Caco-2 (cell line): Measurements from ENCODE around the gene MEG3. TPM values are rescaled to one million over a fixed set of nuclear protein-coding genes. Genes with fewer than 3 reads are reported as not detected.

ENCODE experiments used
- BruUV-seq: library from RNA; stranded (reverse); fragments of 400-500 nt; replicated peaks from 2 replicates; lab custom pipeline; 2021; lab: Mats Ljungman, UMichigan
- CTCF ChIA-PET: fragments of 300-600 bp; sonication (Branson Sonifier 250); formaldehyde crosslinking; loops from one replicate; lab custom pipeline; 2022; ENCODE audit warnings: antibody characterized with exemption; lab: Charles Lee
- POLR2A ChIA-PET: fragments of 300-600 bp; sonication (Branson Sonifier 250); formaldehyde crosslinking; loops from one replicate; lab custom pipeline; 2022; ENCODE audit warnings: antibody characterized with exemption; lab: Charles Lee
- DNase-seq, 2 experiments: peaks; one replicate each; pipeline versions ENCODE4 v3.0.0 to v3.0.0-alpha.2; 2020 to 2022
- H3K27me3 ChIP-seq: replicated peaks from 2 replicates; pipeline ENCODE4 v1.6.0; 2011; ENCODE audit warnings: low read length; ENCODE audit not compliant: control insufficient read depth, insufficient read depth
- H3K36me3 ChIP-seq: 2 replicates; pipeline ENCODE4 v1.5.1; 2011; ENCODE audit warnings: low read length; ENCODE audit not compliant: control insufficient read depth, insufficient read depth
- H3K4me1 ChIP-seq: fragments of 250-450 bp; sonication (Bioruptor Pico); 2 replicates; pipeline ENCODE4 v1.5.1; 2020; ENCODE audit warnings: mild to moderate bottlenecking
- H3K4me3 ChIP-seq: 2 replicates; pipeline ENCODE4 v1.5.1; 2011; ENCODE audit warnings: low read depth, mild to moderate bottlenecking, control low read depth, low read length
- H3K9me3 ChIP-seq: fragments of 250-450 bp; sonication (Bioruptor Pico); 2 replicates; pipeline ENCODE4 v1.5.1; 2020; ENCODE audit warnings: mild to moderate bottlenecking, moderate library complexity
- H3K27ac Mint-ChIP-seq: one replicate; pipeline ENCODE4 v1.8.0; 2022; ENCODE audit warnings: mixed read lengths; ENCODE audit not compliant: unreplicated experiment
- H3K27me3 Mint-ChIP-seq: one replicate; pipeline ENCODE4 v1.8.0; 2022; ENCODE audit warnings: mixed read lengths; ENCODE audit not compliant: insufficient read depth, unreplicated experiment
- H3K36me3 Mint-ChIP-seq: one replicate; pipeline ENCODE4 v1.8.0; 2022; ENCODE audit warnings: mild to moderate bottlenecking, mixed read lengths; ENCODE audit not compliant: insufficient read depth, unreplicated experiment
- H3K4me1 Mint-ChIP-seq: one replicate; pipeline ENCODE4 v1.8.0; 2022; ENCODE audit warnings: low read depth, mixed read lengths; ENCODE audit not compliant: unreplicated experiment
- H3K4me3 Mint-ChIP-seq: one replicate; pipeline ENCODE4 v1.8.0; 2022; ENCODE audit warnings: mild to moderate bottlenecking, moderate library complexity, mixed read lengths; ENCODE audit not compliant: unreplicated experiment
- H3K9me3 Mint-ChIP-seq: one replicate; pipeline ENCODE4 v1.8.0; 2022; ENCODE audit warnings: mixed read lengths; ENCODE audit not compliant: unreplicated experiment
- CTCF ChIP-seq, 2 experiments: fragments of 200-600 bp in 1 of 2; IDR thresholded peaks; 1 replicate in 1 of 2; 2 replicates in 1 of 2; pipeline versions ENCODE4 v1.5.1 to v1.8.0; 2011 to 2022; ENCODE audit warnings: antibody characterized with exemption in 1 of 2, control low read depth in 1 of 2, inconsistent platforms in 1 of 2, low read depth in 1 of 2, low read length in 1 of 2, mild to moderate bottlenecking in 1 of 2, moderate library complexity in 1 of 2; ENCODE audit not compliant: insufficient read depth in 1 of 2, severe bottlenecking in 1 of 2, unreplicated experiment in 1 of 2
- intact Hi-C: fragments of 100-400 bp; cut with micrococcal nuclease; formaldehyde crosslinking; loops from one replicate; pipeline ENCODE4 v1.10.0; 2022; ENCODE audit not compliant: unreplicated experiment
- total RNA-seq: library from RNA; stranded (reverse); gene quantifications from 2 replicates; pipeline ENCODE4 v1.2.3, GENCODE V29; 2022

Gene MEG3
- total RNA-seq, 1 experiment from 2014 or later: not detected

- Histone ChIP-seq H3K27me3 (no peaks in the 10 kb centered on the region; the same call in 1 of the 2 replicates), H3K9me3 (no peaks in the 10 kb centered on the region), H3K36me3 (no peaks in the 10 kb centered on the region), H3K4me1 (peaks cover 9% of the 10 kb centered on the region), H3K4me3 (no peak overlapping the region)
- intact Hi-C loops: loop anchor here (10.0 kb wide), 1 partner anchor 518 kb away; no protein-coding TSS in a partner anchor
- Mint-ChIP-seq H3K4me1 (no peaks in the 10 kb centered on the region), H3K27ac (no peak overlapping the region), H3K9me3 (no peaks in the 10 kb centered on the region), H3K27me3 (peaks cover 17% of the 10 kb centered on the region), H3K36me3 (no peaks in the 10 kb centered on the region), H3K4me3 (no peak overlapping the region)
- POLR2A ChIA-PET: no interaction called here
- peak; percentile 26 to 27 for TF ChIP-seq CTCF (IDR thresholded peaks at IDR 0.05; ENCODE audit: insufficient read depth in 1 of 2, low read depth in 1 of 2, low read length in 1 of 2, severe bottlenecking in 1 of 2, unreplicated experiment in 1 of 2)
- BruUV-seq: no TSS peak
- CTCF ChIA-PET: interaction anchor here (1.0 kb wide), 1 partner anchor 333 kb away, joined by 4 read pairs; no protein-coding TSS in a partner anchor
- peak in 1 of 2 experiments; percentile 24 for DNase-seq
Measured at GRCh38 chr14:100902295-100903133, 76.6 kb downstream of the MEG3 start.

- H3K4me1 Mint-ChIP-seq: no peaks in the 10 kb centered on the region
- no peaks in the 10 kb centered on the region for H3K36me3 Mint-ChIP-seq
- peaks cover 17% of the 10 kb centered on the region for H3K27me3 Mint-ChIP-seq
- ChIA-PET POLR2A (no interaction called here), CTCF (interaction anchor here (1.0 kb wide), 1 partner anchor 332 kb away, joined by 4 read pairs; no protein-coding TSS in a partner anchor)
- DNase-seq: no peak
- no peak overlapping the region for H3K27ac Mint-ChIP-seq
- TF ChIP-seq CTCF (IDR thresholded peaks at IDR 0.05; ENCODE audit: insufficient read depth in 1 of 2, low read depth in 1 of 2, low read length in 1 of 2, severe bottlenecking in 1 of 2, unreplicated experiment in 1 of 2): no peak
- H3K9me3 Mint-ChIP-seq: no peaks in the 10 kb centered on the region
- no TSS peak for BruUV-seq
- Histone ChIP-seq H3K9me3 (no peaks in the 10 kb centered on the region), H3K27me3 (no peaks in the 10 kb centered on the region; the same call in 1 of the 2 replicates), H3K4me1 (peaks cover 9% of the 10 kb centered on the region), H3K4me3 (no peak overlapping the region), H3K36me3 (no peaks in the 10 kb centered on the region)
- intact Hi-C loops: loop anchor here (10.0 kb wide), 1 partner anchor 518 kb away; no protein-coding TSS in a partner anchor
- H3K4me3 Mint-ChIP-seq: no peak overlapping the region
Measured at GRCh38 chr14:100903134-100903468, 77.2 kb downstream of the MEG3 start.

DNA sequence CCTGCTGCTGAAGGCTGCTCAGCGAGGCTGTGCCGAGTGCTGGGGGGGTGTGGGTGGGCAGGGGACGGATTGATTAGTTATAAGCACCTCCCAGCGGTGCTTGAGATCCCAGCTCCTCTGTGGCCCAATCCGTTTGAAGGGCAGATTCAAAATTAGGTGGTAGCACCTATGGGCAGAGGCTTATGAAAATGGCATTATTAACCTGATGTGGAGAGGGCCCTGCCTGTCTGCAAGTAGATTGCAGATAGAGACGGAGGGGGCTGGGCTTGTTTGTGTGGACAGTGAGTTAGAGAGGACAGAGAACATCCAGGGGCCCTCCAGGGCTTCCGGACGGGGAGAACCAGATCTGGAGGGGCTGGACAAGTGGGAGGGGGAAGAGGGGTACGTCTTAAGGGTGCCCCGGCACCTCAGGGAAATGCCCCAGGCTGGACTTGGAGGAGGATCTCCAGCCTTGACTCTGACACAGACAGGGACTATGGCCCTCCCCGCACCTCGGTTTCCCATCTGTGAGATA, 77.8 kb downstream of the MEG3 start, which contains the start of gene RTL1:
Gene RTL1 (minus strand): TSS at position 51 of the 514 bp plus-strand sequence. CDS start 18,934 bp downstream, outside the sequence.
- Mint-ChIP-seq H3K27ac (no peak within 1 kb of the TSS), H3K4me1 (no peaks in the 10 kb centered on the region), H3K36me3 (no peaks in the 10 kb centered on the region), H3K4me3 (no peak within 1 kb of the TSS), H3K27me3 (peaks cover 17% of the 10 kb centered on the region), H3K9me3 (no peaks in the 10 kb centered on the region)
- ChIA-PET POLR2A (no interaction called here), CTCF (interaction anchor here (1.0 kb wide), 1 partner anchor 331 kb away, joined by 4 read pairs; no protein-coding TSS in a partner anchor)
- BruUV-seq: no TSS peak
- no peak within 1 kb of the TSS for H3K4me3 ChIP-seq
- intact Hi-C loops: loop anchor here (10.0 kb wide), 1 partner anchor 519 kb away; no protein-coding TSS in a partner anchor
- H3K27me3 ChIP-seq: no peaks in the 10 kb centered on the region; the same call in 1 of the 2 replicates
- H3K36me3 ChIP-seq: no peaks in the 10 kb centered on the region
- no peaks in the 10 kb centered on the region for H3K9me3 ChIP-seq
- no peak for DNase-seq
- peaks cover 9% of the 10 kb centered on the region for H3K4me1 ChIP-seq
- TF ChIP-seq CTCF (IDR thresholded peaks at IDR 0.05; ENCODE audit: insufficient read depth in 1 of 2, low read depth in 1 of 2, low read length in 1 of 2, severe bottlenecking in 1 of 2, unreplicated experiment in 1 of 2): no peak
